Osteoblast (primary cell): Measurements from ENCODE around the gene PIM1. TPM values are rescaled to one million over a fixed set of nuclear protein-coding genes. Genes with fewer than 3 reads are reported as not detected.

Source experiments
- DNase-seq: peaks from one replicate; pipeline ENCODE4 v3.0.0; 2011; ENCODE audit warnings: low spot score, mixed read lengths; ENCODE audit not compliant: insufficient read length; ENCODE audit errors: missing footprints
- H2AFZ ChIP-seq: 2 replicates; pipeline ENCODE4 v1.6.0; 2011; ENCODE audit warnings: mild to moderate bottlenecking, low read length
- H3K27ac ChIP-seq: 2 replicates; pipeline ENCODE4 v1.5.1; 2011; ENCODE audit warnings: mild to moderate bottlenecking, low read depth, low read length, moderate library complexity
- H3K27me3 ChIP-seq: 2 replicates; pipeline ENCODE4 v1.6.0; 2012; ENCODE audit warnings: mild to moderate bottlenecking, control low read depth, inconsistent platforms, low read length, moderate library complexity; ENCODE audit not compliant: insufficient read depth
- H3K36me3 ChIP-seq: 2 replicates; pipeline ENCODE4 v1.5.1; 2011; ENCODE audit warnings: mild to moderate bottlenecking, low read length, control low read depth, moderate library complexity; ENCODE audit not compliant: insufficient read depth
- H3K4me1 ChIP-seq: 2 replicates; pipeline ENCODE4 v1.5.1; 2011; ENCODE audit warnings: mild to moderate bottlenecking, low read length, control low read depth, moderate library complexity; ENCODE audit not compliant: insufficient read depth
- H3K4me2 ChIP-seq: 2 replicates; pipeline ENCODE4 v1.6.0; 2011; ENCODE audit warnings: mild to moderate bottlenecking, low read length; ENCODE audit not compliant: insufficient read depth
- H3K4me3 ChIP-seq: fragments of 200-600 bp; sonication (generic); 3 replicates; pipeline ENCODE4 v1.5.1; 2012; ENCODE audit warnings: mild to moderate bottlenecking, low read length, inconsistent platforms; ENCODE audit not compliant: insufficient read depth
- H3K79me2 ChIP-seq: 2 replicates; pipeline ENCODE4 v1.6.0; 2012; ENCODE audit warnings: mild to moderate bottlenecking, low read length, control low read depth, inconsistent platforms; ENCODE audit not compliant: insufficient read depth
- H3K9me3 ChIP-seq: 2 replicates; pipeline ENCODE4 v1.5.1; 2011; ENCODE audit warnings: low read depth, low read length, control low read depth
- H4K20me1 ChIP-seq: 2 replicates; pipeline ENCODE4 v1.6.0; 2012; ENCODE audit warnings: mild to moderate bottlenecking, low read length, control low read depth; ENCODE audit not compliant: insufficient read depth
- CTCF ChIP-seq: IDR thresholded peaks from 2 replicates; pipeline ENCODE4 v1.5.1; 2011; ENCODE audit warnings: mild to moderate bottlenecking, low read depth, low read length, moderate library complexity; ENCODE audit errors: extremely low read depth
- total RNA-seq: library from RNA; depleted of rRNA; stranded (reverse); fragments of >200 nt; gene quantifications from 2 replicates; pipeline ENCODE4 v1.2.3, GENCODE V29; 2012

PIM1 gene
- total RNA-seq, 1 donor, result 14.8 TPM

GRCh38 chr6:37145443-37145842 lies 24.5 kb upstream of the PIM1 start:
- Histone ChIP-seq H2AFZ (no peak overlapping the region), H3K36me3 (no peaks in the 10 kb centered on the region), H3K27me3 (no peaks in the 10 kb centered on the region), H3K79me2 (no peaks in the 10 kb centered on the region), H3K4me3 (no peak overlapping the region), H3K9me3 (no peaks in the 10 kb centered on the region), H3K4me1 (peaks cover 34% of the 10 kb centered on the region), H4K20me1 (no peaks in the 10 kb centered on the region), H3K4me2 (no peak overlapping the region), H3K27ac (peak overlapping the region; percentile 85)
- no peak for TF ChIP-seq CTCF
- no peak for DNase-seq

- Histone ChIP-seq H3K79me2 (no peaks in the 10 kb centered on the region), H3K36me3 (no peaks in the 10 kb centered on the region), H3K9me3 (no peaks in the 10 kb centered on the region), H3K4me2 (no peak overlapping the region), H3K27me3 (no peaks in the 10 kb centered on the region), H3K4me3 (no peak overlapping the region), H3K4me1 (peaks cover 24% of the 10 kb centered on the region), H2AFZ (no peak overlapping the region), H4K20me1 (no peaks in the 10 kb centered on the region), H3K27ac (no peak overlapping the region)
- no peak for DNase-seq
- TF ChIP-seq CTCF, result no peak
Measured at GRCh38 chr6:37146735-37147157, 23.2 kb upstream of the PIM1 start.

GRCh38 chr6:37149745-37150144 lies 20.2 kb upstream of the PIM1 start:
- H3K9me3 ChIP-seq, result no peaks in the 10 kb centered on the region
- DNase-seq, result no peak
- no peak overlapping the region for H2AFZ ChIP-seq
- TF ChIP-seq CTCF, result no peak
- no peak overlapping the region for H3K4me2 ChIP-seq
- no peaks in the 10 kb centered on the region for H3K79me2 ChIP-seq
- H3K4me1 ChIP-seq, result peaks cover 9% of the 10 kb centered on the region
- H3K4me3 ChIP-seq, result no peak overlapping the region
- no peaks in the 10 kb centered on the region for H3K27me3 ChIP-seq
- H3K36me3 ChIP-seq, result no peaks in the 10 kb centered on the region
- no peak overlapping the region for H3K27ac ChIP-seq
- no peaks in the 10 kb centered on the region for H4K20me1 ChIP-seq

GRCh38 chr6:37150314-37150713 lies 19.6 kb upstream of the PIM1 start:
- Histone ChIP-seq H3K36me3 (no peaks in the 10 kb centered on the region), H3K4me3 (no peak overlapping the region), H3K4me1 (peaks cover 4% of the 10 kb centered on the region), H2AFZ (no peak overlapping the region), H3K27ac (no peak overlapping the region), H3K4me2 (no peak overlapping the region), H3K27me3 (no peaks in the 10 kb centered on the region), H4K20me1 (no peaks in the 10 kb centered on the region), H3K79me2 (no peaks in the 10 kb centered on the region), H3K9me3 (no peaks in the 10 kb centered on the region)
- DNase-seq, result no peak
- TF ChIP-seq CTCF, result no peak
